Measurements from ENCODE around the gene AFAP1.
A peak's percentile ranks its signal among the peaks of the same experiment; 100 is the strongest.

Gene AFAP1

GRCh38 chr4:7829652-7830580 is 109.7 kb downstream of the AFAP1 start:
- peak overlapping the region in 1 of 2 donors; percentile 93 for H3K27ac Mint-ChIP-seq
- peaks cover 8 to 11% of the 10 kb centered on the region in 2 donors for H3K9me3 Mint-ChIP-seq
- ATAC-seq (no peak), DNase-seq (no peak)
- H3K4me1 Mint-ChIP-seq: peaks cover 47% of the 10 kb centered on the region
- no peaks in the 10 kb centered on the region for H3K27me3 Mint-ChIP-seq
- no peak overlapping the region for H3K4me3 Mint-ChIP-seq

DNA sequence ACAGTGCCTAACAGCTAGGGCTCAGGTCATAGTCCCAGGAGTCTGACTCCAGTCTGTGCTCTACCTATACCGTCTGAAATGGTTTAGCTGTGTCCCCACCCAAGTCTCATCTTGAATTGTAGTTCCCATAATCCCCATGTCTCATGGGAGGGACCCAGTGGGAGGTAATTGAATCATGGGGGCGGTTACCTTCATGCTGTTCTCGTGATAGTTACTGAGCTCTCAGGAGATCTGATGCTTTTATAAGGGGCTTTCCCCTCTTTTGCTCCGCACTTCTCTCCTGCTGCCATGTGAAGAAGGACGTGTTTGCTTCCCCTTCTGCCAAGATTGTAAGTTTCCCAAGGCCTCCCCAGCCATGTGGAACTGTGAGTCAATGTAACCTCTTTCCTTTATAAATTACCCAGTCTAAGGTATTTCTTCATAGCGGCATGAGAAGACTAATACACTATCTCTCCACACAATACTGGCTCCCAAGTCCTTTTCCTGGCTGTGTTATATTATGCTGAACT is 110.8 kb downstream of the AFAP1 start:
- peaks cover 8 to 11% of the 10 kb centered on the region in 2 donors for H3K9me3 Mint-ChIP-seq
- H3K27me3 Mint-ChIP-seq: no peaks in the 10 kb centered on the region
- ATAC-seq (no peak), DNase-seq (peak in 1 of 2 donors; percentile 19)
- H3K4me1 Mint-ChIP-seq: peaks cover 47% of the 10 kb centered on the region
- H3K4me3 Mint-ChIP-seq: peak overlapping the region in 1 of 2 donors; percentile 12
- H3K27ac Mint-ChIP-seq: peak overlapping the region; percentile 86 to 93

DNA sequence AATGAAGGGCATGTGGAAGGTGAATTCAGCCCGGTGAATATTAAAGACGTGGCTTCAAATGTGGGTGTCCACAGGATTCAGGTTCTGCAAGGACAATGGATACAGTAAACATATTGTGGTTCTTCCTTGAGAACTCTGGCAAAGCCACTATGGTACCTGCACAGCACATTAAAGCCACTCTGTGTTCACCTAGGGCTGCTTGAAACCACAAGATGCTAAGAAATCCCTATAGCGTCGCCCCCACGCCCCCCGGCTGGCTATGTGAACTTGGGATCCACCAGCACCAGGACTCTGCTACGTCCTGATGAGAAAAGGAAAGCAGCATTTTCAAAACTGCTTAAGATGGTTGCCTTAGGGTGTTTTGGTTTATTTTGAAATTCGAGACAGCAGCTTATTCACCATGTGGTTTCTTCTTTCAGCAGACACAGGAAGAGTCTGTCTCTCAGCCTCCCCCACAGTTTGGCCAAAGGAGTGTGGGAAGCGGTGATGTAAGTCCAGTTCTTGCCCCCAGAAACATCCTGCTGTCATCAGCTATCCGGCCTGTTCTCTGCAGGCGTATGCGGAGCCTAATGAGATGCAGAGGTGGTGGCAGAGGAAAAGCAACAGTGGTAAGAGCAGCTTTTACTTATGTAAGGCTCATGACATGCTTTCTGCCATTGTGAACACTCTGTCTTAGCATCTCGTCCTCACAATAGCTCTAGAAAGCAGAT is 111.5 kb downstream of the AFAP1 start:
- DNase-seq: peak; percentile 16 to 87
- ATAC-seq: peak; percentile 98
- Mint-ChIP-seq H3K4me3 (peak overlapping the region; percentile 59 to 62), H3K27ac (peak overlapping the region; percentile 86 to 93), H3K9me3 (peaks cover 8 to 11% of the 10 kb centered on the region in 2 donors), H3K4me1 (peaks cover 47% of the 10 kb centered on the region), H3K27me3 (no peaks in the 10 kb centered on the region)

- Mint-ChIP-seq H3K9me3 (peaks cover 8 to 11% of the 10 kb centered on the region in 2 donors), H3K27me3 (no peaks in the 10 kb centered on the region), H3K4me3 (peak overlapping the region; percentile 27 to 59), H3K4me1 (peaks cover 47% of the 10 kb centered on the region), H3K27ac (peak overlapping the region in 1 of 2 donors; percentile 93)
- DNase-seq (no peak), ATAC-seq (no peak)
Measured at GRCh38 chr4:7827566-7827965, 112.1 kb downstream of the AFAP1 start.

GRCh38 chr4:7826909-7827306 is 112.8 kb downstream of the AFAP1 start:
- no peaks in the 10 kb centered on the region for H3K27me3 Mint-ChIP-seq
- peak overlapping the region in 1 of 2 donors; percentile 3 for H3K4me3 Mint-ChIP-seq
- DNase-seq (no peak), ATAC-seq (no peak)
- peaks cover 47% of the 10 kb centered on the region for H3K4me1 Mint-ChIP-seq
- peaks cover 8 to 11% of the 10 kb centered on the region in 2 donors for H3K9me3 Mint-ChIP-seq
- H3K27ac Mint-ChIP-seq: peak overlapping the region; percentile 5 to 34

DNA sequence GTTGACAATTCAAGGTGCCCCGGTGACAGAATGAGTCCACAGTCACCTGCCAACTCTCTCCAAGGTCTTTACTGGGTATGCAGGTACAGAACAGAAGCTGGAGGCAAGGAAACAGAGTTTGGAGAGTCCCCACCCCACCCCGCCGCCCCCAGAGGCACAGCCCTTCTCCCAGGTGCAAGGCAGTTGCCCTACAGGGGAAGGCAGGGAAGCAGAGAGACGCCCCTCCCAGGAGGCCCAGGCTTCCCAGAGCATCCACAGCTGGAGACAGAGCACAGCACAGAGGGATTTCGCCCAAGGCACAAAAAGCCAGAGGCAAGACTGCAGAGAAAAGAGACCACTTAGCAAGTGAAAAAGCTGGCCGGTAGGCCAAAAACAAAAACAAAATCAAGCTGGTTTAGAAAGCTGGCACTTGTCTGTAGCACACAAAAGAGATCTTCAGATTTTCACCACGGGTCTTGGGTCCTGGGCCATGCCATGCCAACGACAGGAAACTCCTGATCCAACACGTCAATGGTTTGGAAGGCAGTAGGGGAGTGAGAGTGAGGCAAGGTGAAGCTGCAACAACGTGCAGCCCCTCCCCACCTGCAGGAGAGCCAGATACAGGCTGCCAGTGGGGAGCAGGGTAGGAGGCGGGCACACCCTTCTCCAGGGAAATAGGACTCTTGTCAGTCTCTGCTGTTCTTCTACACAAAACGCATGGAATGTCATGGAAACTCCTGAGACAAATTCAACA is 113.3 kb downstream of the AFAP1 start:
- ATAC-seq: no peak
- no peak for DNase-seq
- Mint-ChIP-seq H3K27ac (peak overlapping the region; percentile 34 to 71), H3K9me3 (peaks cover 8 to 11% of the 10 kb centered on the region in 2 donors), H3K4me3 (no peak overlapping the region), H3K4me1 (peaks cover 43% of the 10 kb centered on the region), H3K27me3 (no peaks in the 10 kb centered on the region)

- ATAC-seq (no peak), DNase-seq (no peak)
- Mint-ChIP-seq H3K27ac (no peak overlapping the region), H3K4me3 (no peak overlapping the region), H3K4me1 (peaks cover 31% of the 10 kb centered on the region), H3K27me3 (no peaks in the 10 kb centered on the region), H3K9me3 (peaks cover 0 to 8% of the 10 kb centered on the region in 2 donors)
Measured at GRCh38 chr4:7824218-7824617, 115.4 kb downstream of the AFAP1 start.

DNA sequence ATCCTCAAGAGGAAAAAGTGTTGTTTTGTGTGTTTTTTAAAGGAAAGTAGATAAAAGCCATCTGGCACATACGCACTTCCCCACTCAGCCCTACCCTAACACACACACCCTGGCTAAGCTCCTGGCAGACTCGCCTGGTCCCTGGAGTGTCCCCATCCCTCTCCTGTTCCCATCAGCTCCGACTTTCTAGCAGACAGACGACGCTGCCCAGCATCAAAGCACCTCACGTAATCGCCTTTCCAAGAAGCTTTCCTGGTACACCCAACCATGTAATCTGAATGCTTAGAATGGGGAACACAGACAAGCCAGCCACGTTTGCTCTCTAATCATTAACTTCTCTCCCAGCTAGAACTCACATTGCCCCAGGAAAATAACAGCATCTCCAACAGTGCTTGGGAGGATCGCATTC is 116.2 kb downstream of the AFAP1 start:
- Mint-ChIP-seq H3K4me1 (peaks cover 23% of the 10 kb centered on the region), H3K9me3 (no peaks in the 10 kb centered on the region), H3K4me3 (no peak overlapping the region), H3K27ac (no peak overlapping the region), H3K27me3 (no peaks in the 10 kb centered on the region)
- no peak for ATAC-seq
- no peak for DNase-seq

DNA sequence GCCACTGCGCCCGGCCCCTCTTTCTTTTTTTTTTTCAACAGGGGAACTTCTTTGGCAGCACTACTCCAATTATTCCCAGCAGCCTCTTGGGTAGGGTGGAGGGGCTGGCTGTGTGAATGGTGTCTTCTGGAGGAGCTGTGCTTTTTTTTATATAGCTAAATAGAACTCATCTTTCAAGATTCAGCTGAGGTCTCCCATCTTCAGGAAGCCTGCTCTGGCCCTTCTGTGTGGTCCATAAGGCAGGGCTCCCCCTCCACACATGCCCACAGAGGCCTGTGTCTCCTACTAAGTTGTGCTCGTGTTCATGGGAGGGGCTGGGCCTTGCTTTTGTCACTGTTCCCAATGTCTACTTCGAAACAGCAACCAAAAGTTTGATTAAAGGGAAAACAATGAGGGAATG is 116.8 kb downstream of the AFAP1 start:
- no peak for ATAC-seq

GRCh38 chr4:7822137-7822505 is 117.5 kb downstream of the AFAP1 start:
- Mint-ChIP-seq H3K4me3 (no peak overlapping the region), H3K27ac (no peak overlapping the region), H3K4me1 (peaks cover 10% of the 10 kb centered on the region), H3K27me3 (no peaks in the 10 kb centered on the region), H3K9me3 (no peaks in the 10 kb centered on the region)
- ATAC-seq (no peak), DNase-seq (no peak)

More for the DNA sequence above, 116.8 kb downstream of the AFAP1 start:
- Mint-ChIP-seq H3K4me1 (peaks cover 17% of the 10 kb centered on the region), H3K27me3 (no peaks in the 10 kb centered on the region), H3K27ac (no peak overlapping the region), H3K4me3 (no peak overlapping the region), H3K9me3 (no peaks in the 10 kb centered on the region)
- DNase-seq: no peak

GRCh38 chr4:7821245-7822136 is 118.2 kb downstream of the AFAP1 start:
- no peak overlapping the region for H3K27ac Mint-ChIP-seq
- H3K4me3 Mint-ChIP-seq: no peak overlapping the region
- ATAC-seq (no peak), DNase-seq (no peak)
- peaks cover 3% of the 10 kb centered on the region for H3K4me1 Mint-ChIP-seq
- no peaks in the 10 kb centered on the region for H3K9me3 Mint-ChIP-seq
- no peaks in the 10 kb centered on the region for H3K27me3 Mint-ChIP-seq

GRCh38 chr4:7820031-7820818 is 119.4 kb downstream of the AFAP1 start:
- no peaks in the 10 kb centered on the region for H3K27me3 Mint-ChIP-seq
- no peak for ATAC-seq
- no peak for DNase-seq
- H3K4me1 Mint-ChIP-seq: no peaks in the 10 kb centered on the region
- no peak overlapping the region for H3K4me3 Mint-ChIP-seq
- H3K27ac Mint-ChIP-seq: no peak overlapping the region
- no peaks in the 10 kb centered on the region for H3K9me3 Mint-ChIP-seq

GRCh38 chr4:7819446-7819845 is 120.2 kb downstream of the AFAP1 start:
- no peak for ATAC-seq
- no peak for DNase-seq
- H3K4me3 Mint-ChIP-seq: no peak overlapping the region
- no peaks in the 10 kb centered on the region for H3K4me1 Mint-ChIP-seq
- peak overlapping the region in 1 of 2 donors; percentile 77 for H3K27ac Mint-ChIP-seq
- no peaks in the 10 kb centered on the region for H3K9me3 Mint-ChIP-seq
- H3K27me3 Mint-ChIP-seq: no peaks in the 10 kb centered on the region

DNA sequence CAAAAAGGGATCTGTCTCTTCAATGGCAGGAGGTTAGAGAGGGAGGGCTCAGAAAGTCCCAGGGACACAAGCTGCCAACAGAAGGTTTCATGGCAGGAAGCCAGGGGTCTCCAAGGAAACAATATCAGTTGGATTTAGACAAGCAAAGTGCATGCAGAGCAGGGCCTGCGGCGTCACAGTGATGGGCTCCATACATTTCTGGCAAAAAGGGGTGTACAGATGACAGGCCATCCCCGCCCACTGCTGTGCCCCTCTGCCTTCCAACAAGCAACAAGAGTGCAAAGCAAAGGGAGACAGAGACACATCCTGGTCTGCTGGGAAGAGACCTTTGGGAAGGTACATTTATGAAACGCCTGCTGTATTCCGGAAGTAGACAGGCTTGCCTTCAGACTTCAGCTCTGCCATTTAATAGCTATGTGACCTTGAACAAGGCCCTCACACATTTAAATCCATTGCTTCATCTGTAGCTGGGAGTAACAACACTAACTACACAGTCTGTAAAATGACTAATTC is 121.2 kb downstream of the AFAP1 start:
- Mint-ChIP-seq H3K9me3 (no peaks in the 10 kb centered on the region), H3K27ac (no peak overlapping the region), H3K4me1 (no peaks in the 10 kb centered on the region), H3K4me3 (no peak overlapping the region), H3K27me3 (no peaks in the 10 kb centered on the region)
- no peak for ATAC-seq
- DNase-seq: no peak
